Uterine smooth muscle cell (primary cell): ENCODE measurements around the gene OR5K3. TPM values are rescaled to one million over a fixed set of nuclear protein-coding genes. Genes with fewer than 3 reads are reported as not detected.

Experiments used
- total RNA-seq: library from RNA; depleted of rRNA; stranded (reverse); fragments of >200 nt; gene quantifications from 2 replicates; pipeline ENCODE4 v1.2.3, GENCODE V29; 2014

OR5K3 gene, protein sequence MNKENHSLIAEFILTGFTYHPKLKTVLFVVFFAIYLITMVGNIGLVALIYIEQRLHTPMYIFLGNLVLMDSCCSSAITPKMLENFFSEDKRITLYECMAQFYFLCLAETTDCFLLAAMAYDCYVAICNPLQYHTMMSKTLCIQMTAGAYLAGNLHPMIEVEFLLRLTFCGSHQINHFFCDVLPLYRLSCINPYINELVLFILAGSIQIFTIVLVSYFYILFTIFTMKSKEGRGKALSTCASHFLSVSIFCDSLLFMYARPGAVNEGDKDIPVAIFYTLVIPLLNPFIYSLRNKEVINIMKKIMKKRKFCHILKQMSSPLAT
- not detected in 2 replicates for total RNA-seq

GRCh38 chr3:98390366-98390765 is at the start of gene OR5K3:
OR5K3 (plus strand) TSS chr3:98390666; CDS start chr3:98390666, 0 bp downstream.

GRCh38 chr3:98353554-98353953 is 36.9 kb upstream of the OR5K3 start, which contains the start of gene OR5K4:
OR5K4 (plus strand) TSS chr3:98353854; CDS start chr3:98353854, 0 bp downstream.

Other genes starting within 250 kb of the OR5K3 start
- gene OR5H14, start 243.2 kb upstream of the OR5K3 start, total RNA-seq: not detected in 2 replicates
- gene OR5H15, start 224.0 kb upstream of the OR5K3 start, total RNA-seq: not detected in 2 replicates
- not detected in 2 replicates for gene OR5H6, start 126.4 kb upstream of the OR5K3 start, total RNA-seq
- gene OR5H2, start 108.2 kb upstream of the OR5K3 start, total RNA-seq: not detected in 2 replicates
- not detected in 2 replicates for gene OR5K4, start 36.8 kb upstream of the OR5K3 start, total RNA-seq
- gene OR5K1, start 72.5 kb downstream of the OR5K3 start, total RNA-seq: not detected in 2 replicates
- not detected in 2 replicates for gene OR5K2, start 107.0 kb downstream of the OR5K3 start, total RNA-seq
- 117 and 120 TPM in 2 replicates for gene CLDND1, start 132.2 kb downstream of the OR5K3 start, total RNA-seq
- not detected in 2 replicates for gene GPR15, start 141.3 kb downstream of the OR5K3 start, total RNA-seq
- 29.6 and 31.3 TPM in 2 replicates for gene CPOX, start 202.9 kb downstream of the OR5K3 start, total RNA-seq